Mucosa of rectum (tissue), 2 donors: ENCODE measurements around the gene ROGDI.
A peak's percentile ranks its signal among the peaks of the same experiment; 100 is the strongest.

Experiments used
- H3K27ac ChIP-seq, 2 donors: one replicate each; pipeline ENCODE4 v1.7.0; 2013; ENCODE audit warnings: inconsistent platforms in 2 of 2, low read depth in 2 of 2, low read length in 2 of 2
- H3K27me3 ChIP-seq, 2 donors: one replicate each; pipeline ENCODE4 v1.7.0; 2013; ENCODE audit warnings: low read length in 2 of 2; ENCODE audit not compliant: control insufficient read depth in 2 of 2, insufficient read depth in 2 of 2
- H3K36me3 ChIP-seq, 2 donors: one replicate each; pipeline ENCODE4 v1.7.0; 2013; ENCODE audit warnings: low read length in 2 of 2; ENCODE audit not compliant: control insufficient read depth in 2 of 2, insufficient read depth in 2 of 2
- H3K4me1 ChIP-seq, 2 donors: one replicate each; pipeline ENCODE4 v1.7.0; 2013; ENCODE audit warnings: low read length in 2 of 2, mild to moderate bottlenecking in 1 of 2; ENCODE audit not compliant: control insufficient read depth in 2 of 2, insufficient read depth in 2 of 2
- H3K4me3 ChIP-seq, 2 donors: one replicate each; pipeline ENCODE4 v1.7.0; 2013; ENCODE audit warnings: low read length in 2 of 2
- H3K9ac ChIP-seq, 2 donors: one replicate each; pipeline ENCODE4 v1.7.0; 2013; ENCODE audit warnings: low read length in 2 of 2, low read depth in 1 of 2, mild to moderate bottlenecking in 1 of 2
- H3K9me3 ChIP-seq, 2 donors: one replicate each; pipeline ENCODE4 v1.7.0; 2013; ENCODE audit warnings: low read length in 2 of 2; ENCODE audit not compliant: control insufficient read depth in 2 of 2
- donor health status: healthy.
- donor health status: Normal muscosa, but diverticular disease.

The ROGDI gene

DNA sequence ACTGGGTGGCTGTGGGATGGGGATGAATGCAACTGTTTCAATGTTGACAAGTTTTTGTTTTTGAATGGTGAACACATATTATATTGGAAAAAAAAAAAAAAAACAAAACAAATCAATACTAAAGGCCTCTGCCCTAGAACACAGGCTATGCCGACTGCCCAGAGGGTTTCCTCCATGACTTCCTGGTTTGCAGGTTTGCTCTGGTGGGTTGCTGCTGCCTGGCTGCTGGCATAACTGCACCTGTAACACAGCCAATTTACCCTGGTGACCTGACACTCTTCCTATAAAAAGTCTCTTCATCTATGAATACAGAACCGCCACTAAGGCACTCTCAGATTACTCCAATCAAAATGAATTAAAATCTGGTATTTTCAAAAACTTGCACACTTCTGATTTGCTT, 34.3 kb upstream of the ROGDI start:
- Histone ChIP-seq H3K36me3 (peaks cover 43 to 51% of the 10 kb centered on the region in 2 donors), H3K4me1 (peaks cover 20 to 21% of the 10 kb centered on the region in 2 donors), H3K27ac (no peak overlapping the region), H3K27me3 (no peaks in the 10 kb centered on the region), H3K9ac (no peak overlapping the region), H3K4me3 (no peak overlapping the region), H3K9me3 (no peaks in the 10 kb centered on the region)

- H3K27me3 ChIP-seq = no peaks in the 10 kb centered on the region
- no peaks in the 10 kb centered on the region for H3K9me3 ChIP-seq
- H3K36me3 ChIP-seq = peaks cover 40 to 49% of the 10 kb centered on the region in 2 donors
- H3K9ac ChIP-seq = no peak overlapping the region
- no peak overlapping the region for H3K4me3 ChIP-seq
- peaks cover 24 to 29% of the 10 kb centered on the region in 2 donors for H3K4me1 ChIP-seq
- H3K27ac ChIP-seq = no peak overlapping the region
Measured at GRCh38 chr16:4833584-4833983, 31.2 kb upstream of the ROGDI start.

GRCh38 chr16:4832698-4833343, 30.4 kb upstream of the ROGDI start:
- peaks cover 41 to 48% of the 10 kb centered on the region in 2 donors for H3K36me3 ChIP-seq
- no peak overlapping the region for H3K9ac ChIP-seq
- H3K9me3 ChIP-seq = no peaks in the 10 kb centered on the region
- peak overlapping the region in 1 of 2 donors; percentile 4 for H3K4me3 ChIP-seq
- peak overlapping the region; percentile 47 to 50 for H3K27ac ChIP-seq
- H3K27me3 ChIP-seq = no peaks in the 10 kb centered on the region
- peaks cover 24 to 34% of the 10 kb centered on the region in 2 donors for H3K4me1 ChIP-seq

- no peak overlapping the region for H3K27ac ChIP-seq
- H3K9me3 ChIP-seq = no peaks in the 10 kb centered on the region
- no peaks in the 10 kb centered on the region for H3K27me3 ChIP-seq
- H3K4me3 ChIP-seq = no peak overlapping the region
- peaks cover 47 to 53% of the 10 kb centered on the region in 2 donors for H3K36me3 ChIP-seq
- H3K4me1 ChIP-seq = peaks cover 24 to 37% of the 10 kb centered on the region in 2 donors
- H3K9ac ChIP-seq = no peak overlapping the region
Measured at GRCh38 chr16:4831616-4832015, 29.2 kb upstream of the ROGDI start.

GRCh38 chr16:4830408-4830807, 28.0 kb upstream of the ROGDI start:
- H3K9me3 ChIP-seq = no peaks in the 10 kb centered on the region
- no peaks in the 10 kb centered on the region for H3K27me3 ChIP-seq
- H3K4me1 ChIP-seq = peaks cover 24 to 37% of the 10 kb centered on the region in 2 donors
- H3K36me3 ChIP-seq = peaks cover 47 to 57% of the 10 kb centered on the region in 2 donors
- no peak overlapping the region for H3K27ac ChIP-seq
- H3K9ac ChIP-seq = no peak overlapping the region
- no peak overlapping the region for H3K4me3 ChIP-seq

DNA sequence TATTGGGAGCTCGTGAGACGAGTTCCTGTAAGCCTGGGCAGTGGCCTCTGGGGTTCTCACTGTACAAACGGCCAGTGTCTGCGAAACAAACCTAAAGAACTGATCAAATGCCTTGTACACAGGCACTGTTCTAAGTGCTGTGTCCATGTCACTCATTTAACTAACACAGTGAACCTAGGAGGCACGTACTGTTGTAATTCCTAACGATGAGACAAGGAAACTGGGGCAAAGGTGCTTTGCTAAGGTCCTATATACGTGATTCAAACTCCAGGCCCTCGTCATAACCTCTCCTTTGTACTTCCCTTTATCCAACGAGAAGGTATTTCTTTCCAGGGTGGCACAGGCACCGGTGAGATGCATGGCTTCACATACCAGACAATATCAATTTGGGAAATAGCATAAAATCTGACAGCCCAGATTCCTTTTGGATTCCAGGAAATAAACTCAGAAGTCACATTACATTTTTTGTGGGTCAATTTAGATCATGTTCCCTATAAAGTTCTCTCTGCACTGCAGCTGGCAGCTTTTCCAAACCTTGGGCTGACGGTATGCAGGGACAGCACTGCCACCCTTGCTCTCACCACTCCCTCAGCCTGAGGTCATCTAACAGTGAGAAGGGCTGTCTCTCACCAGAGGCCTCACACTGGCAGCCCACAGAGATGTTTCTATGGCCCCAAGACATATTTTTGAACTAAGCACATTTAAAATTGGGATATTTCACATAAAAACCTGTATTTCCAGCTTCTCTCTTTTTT, 26.3 kb upstream of the ROGDI start:
- H3K27me3 ChIP-seq = no peaks in the 10 kb centered on the region
- H3K4me1 ChIP-seq = peaks cover 21 to 34% of the 10 kb centered on the region in 2 donors
- H3K9me3 ChIP-seq = no peaks in the 10 kb centered on the region
- H3K4me3 ChIP-seq = no peak overlapping the region
- peak overlapping the region; percentile 26 to 72 for H3K27ac ChIP-seq
- H3K9ac ChIP-seq = peak overlapping the region in 1 of 2 donors; percentile 7
- peaks cover 58 to 71% of the 10 kb centered on the region in 2 donors for H3K36me3 ChIP-seq

DNA sequence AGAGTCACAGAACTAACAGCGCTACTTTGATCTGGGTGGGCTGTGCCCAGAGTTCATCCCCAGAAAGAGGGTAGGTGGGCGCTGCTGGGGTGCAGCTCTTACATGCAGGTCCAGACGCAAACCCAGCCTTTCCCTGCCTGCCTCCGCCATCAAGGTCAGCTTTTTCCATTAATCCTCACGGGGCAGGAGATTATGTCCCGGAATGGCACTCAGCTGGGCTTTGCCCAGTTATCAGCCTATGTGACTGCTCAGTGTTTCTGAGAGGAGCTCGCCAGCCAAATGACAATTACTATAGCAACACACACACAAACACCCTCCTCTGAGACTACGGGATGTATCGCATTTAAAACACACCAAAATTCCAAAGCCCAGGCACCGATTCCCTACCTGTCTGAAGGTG, 24.5 kb upstream of the ROGDI start:
- Histone ChIP-seq H3K9me3 (no peaks in the 10 kb centered on the region), H3K27me3 (no peaks in the 10 kb centered on the region), H3K4me3 (no peak overlapping the region), H3K9ac (no peak overlapping the region), H3K27ac (no peak overlapping the region), H3K36me3 (peaks cover 60 to 75% of the 10 kb centered on the region in 2 donors), H3K4me1 (peaks cover 5 to 16% of the 10 kb centered on the region in 2 donors)

DNA sequence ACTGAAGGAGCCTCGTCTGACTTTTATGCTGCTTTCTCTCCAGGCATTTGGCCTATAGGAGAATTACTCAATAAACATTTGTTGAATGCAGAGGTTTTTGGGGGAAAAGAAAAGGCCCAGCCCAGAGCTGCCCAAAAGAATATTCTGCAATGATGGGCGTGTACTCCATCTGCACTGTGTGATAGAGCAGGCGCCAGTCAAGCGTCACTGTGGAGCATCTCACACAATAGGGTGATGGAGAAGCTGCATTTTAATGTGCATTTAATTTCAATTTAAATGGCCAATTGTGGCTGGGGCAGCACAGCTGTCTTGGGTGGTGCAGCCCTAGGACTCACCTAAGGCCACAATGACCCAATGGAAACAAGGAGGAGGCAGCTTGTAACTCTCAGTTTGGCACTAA, 24.1 kb upstream of the ROGDI start:
- peaks cover 58 to 75% of the 10 kb centered on the region in 2 donors for H3K36me3 ChIP-seq
- H3K9ac ChIP-seq = no peak overlapping the region
- H3K4me1 ChIP-seq = peaks cover 4 to 16% of the 10 kb centered on the region in 2 donors
- no peak overlapping the region for H3K4me3 ChIP-seq
- H3K27ac ChIP-seq = no peak overlapping the region
- H3K9me3 ChIP-seq = no peaks in the 10 kb centered on the region
- H3K27me3 ChIP-seq = no peaks in the 10 kb centered on the region

- H3K36me3 ChIP-seq = peaks cover 55 to 72% of the 10 kb centered on the region in 2 donors
- H3K27me3 ChIP-seq = no peaks in the 10 kb centered on the region
- no peak overlapping the region for H3K27ac ChIP-seq
- no peak overlapping the region for H3K4me3 ChIP-seq
- H3K4me1 ChIP-seq = peaks cover 4 to 16% of the 10 kb centered on the region in 2 donors
- no peak overlapping the region for H3K9ac ChIP-seq
- no peaks in the 10 kb centered on the region for H3K9me3 ChIP-seq
Measured at GRCh38 chr16:4825196-4825595, 22.8 kb upstream of the ROGDI start.

- H3K9ac ChIP-seq = no peak overlapping the region
- peaks cover 57 to 64% of the 10 kb centered on the region in 2 donors for H3K36me3 ChIP-seq
- no peaks in the 10 kb centered on the region for H3K27me3 ChIP-seq
- no peak overlapping the region for H3K27ac ChIP-seq
- no peak overlapping the region for H3K4me3 ChIP-seq
- H3K9me3 ChIP-seq = no peaks in the 10 kb centered on the region
- H3K4me1 ChIP-seq = no peaks in the 10 kb centered on the region
Measured at GRCh38 chr16:4820652-4821051, 18.2 kb upstream of the ROGDI start.
